ENCODE results near the gene CHTF8.

The CHTF8 gene

GRCh38 chr16:69111876-69112230 is 20.5 kb downstream of the CHTF8 start:
- H3K36me3 Mint-ChIP-seq (ENCODE audit: low read depth): peaks cover 23% of the 10 kb centered on the region
- no peak overlapping the region for H3K27ac Mint-ChIP-seq
- no peaks in the 10 kb centered on the region for H3K9me3 Mint-ChIP-seq
- peaks cover 10% of the 10 kb centered on the region for H3K4me1 Mint-ChIP-seq (ENCODE audit: low read depth)
- H3K27me3 Mint-ChIP-seq: peaks cover 12% of the 10 kb centered on the region
- H3K4me3 Mint-ChIP-seq: no peak overlapping the region

DNA sequence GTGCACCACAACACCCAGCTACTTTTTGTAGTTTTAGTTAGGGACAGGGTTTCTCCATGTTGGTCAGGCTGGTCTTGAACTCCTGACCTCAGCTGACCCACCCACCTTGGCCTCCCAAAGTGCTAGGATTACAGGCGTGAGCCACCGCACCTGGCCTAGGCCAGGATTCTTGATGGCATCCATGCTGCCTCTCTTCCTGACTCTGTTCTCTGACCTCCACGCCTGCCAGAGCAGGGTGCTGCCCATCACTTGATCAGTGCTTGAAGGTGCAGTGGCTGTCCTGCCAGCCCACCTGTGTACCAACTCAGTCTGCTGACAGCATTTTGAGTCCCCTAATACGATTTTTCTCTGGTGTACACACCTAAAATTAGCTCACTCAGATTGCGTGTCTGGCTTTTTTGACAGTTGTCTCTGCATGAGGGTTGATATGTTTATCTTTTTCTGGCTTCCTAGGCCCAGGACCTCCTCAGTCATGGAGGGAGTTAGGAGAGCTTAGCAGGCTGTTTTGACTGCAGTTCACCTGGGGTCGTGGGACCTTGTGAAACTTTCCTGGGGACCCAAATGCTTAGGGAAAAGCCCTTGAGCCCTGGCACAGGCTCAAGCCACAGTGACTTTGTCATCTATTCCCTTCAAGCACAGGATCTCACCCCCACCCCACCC is 21.0 kb downstream of the CHTF8 start:
- H3K9me3 Mint-ChIP-seq: no peaks in the 10 kb centered on the region
- H3K4me3 Mint-ChIP-seq: no peak overlapping the region
- peaks cover 12% of the 10 kb centered on the region for H3K4me1 Mint-ChIP-seq (ENCODE audit: low read depth)
- H3K36me3 Mint-ChIP-seq (ENCODE audit: low read depth): peaks cover 23% of the 10 kb centered on the region
- no peak overlapping the region for H3K27ac Mint-ChIP-seq
- H3K27me3 Mint-ChIP-seq: peaks cover 14% of the 10 kb centered on the region

DNA sequence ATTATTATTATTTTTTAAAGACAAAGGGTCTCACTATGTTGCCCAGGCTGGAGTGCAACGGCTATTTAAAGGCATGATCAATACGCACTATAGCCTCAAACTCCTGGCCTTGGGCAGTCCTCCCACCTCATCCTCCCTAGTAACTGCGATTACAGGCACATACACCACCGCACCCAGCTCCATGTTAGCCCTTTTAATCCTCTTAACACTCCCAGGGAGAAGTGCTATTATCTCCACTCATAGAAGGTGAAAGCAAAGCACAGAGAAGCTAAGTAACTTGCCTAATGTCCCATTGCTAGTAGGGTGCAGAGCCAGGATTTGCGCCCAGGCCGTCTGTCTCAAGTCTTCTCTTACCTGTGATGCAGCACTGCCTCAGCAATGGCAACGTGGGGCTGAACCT is 22.0 kb downstream of the CHTF8 start:
- peaks cover 17% of the 10 kb centered on the region for H3K4me1 Mint-ChIP-seq (ENCODE audit: low read depth)
- H3K36me3 Mint-ChIP-seq (ENCODE audit: low read depth): peaks cover 23% of the 10 kb centered on the region
- no peak overlapping the region for H3K27ac Mint-ChIP-seq
- H3K27me3 Mint-ChIP-seq: peaks cover 18% of the 10 kb centered on the region
- H3K4me3 Mint-ChIP-seq: no peak overlapping the region
- H3K9me3 Mint-ChIP-seq: no peaks in the 10 kb centered on the region

DNA sequence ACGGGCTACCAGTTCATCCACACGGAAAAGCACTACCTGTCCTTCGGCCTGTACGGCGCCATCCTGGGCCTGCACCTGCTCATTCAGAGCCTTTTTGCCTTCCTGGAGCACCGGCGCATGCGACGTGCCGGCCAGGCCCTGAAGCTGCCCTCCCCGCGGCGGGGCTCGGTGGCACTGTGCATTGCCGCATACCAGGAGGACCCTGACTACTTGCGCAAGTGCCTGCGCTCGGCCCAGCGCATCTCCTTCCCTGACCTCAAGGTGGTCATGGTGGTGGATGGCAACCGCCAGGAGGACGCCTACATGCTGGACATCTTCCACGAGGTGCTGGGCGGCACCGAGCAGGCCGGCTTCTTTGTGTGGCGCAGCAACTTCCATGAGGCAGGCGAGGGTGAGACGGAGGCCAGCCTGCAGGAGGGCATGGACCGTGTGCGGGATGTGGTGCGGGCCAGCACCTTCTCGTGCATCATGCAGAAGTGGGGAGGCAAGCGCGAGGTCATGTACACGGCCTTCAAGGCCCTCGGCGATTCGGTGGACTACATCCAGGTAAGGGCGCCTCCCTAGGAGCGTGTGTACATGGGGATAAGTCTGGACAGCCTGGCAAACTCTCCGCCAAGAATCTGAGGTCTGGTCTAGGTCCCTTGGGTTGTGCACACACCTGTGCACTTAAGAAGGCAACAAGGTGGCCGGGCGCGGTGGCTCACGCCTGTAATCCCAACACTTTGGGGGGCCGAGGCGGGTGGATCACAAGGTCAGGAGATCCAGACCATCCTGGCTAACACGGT is 22.7 kb downstream of the CHTF8 start:
- peaks cover 18% of the 10 kb centered on the region for H3K36me3 Mint-ChIP-seq (ENCODE audit: low read depth)
- H3K27me3 Mint-ChIP-seq: peaks cover 24% of the 10 kb centered on the region
- no peak overlapping the region for H3K27ac Mint-ChIP-seq
- H3K9me3 Mint-ChIP-seq: no peaks in the 10 kb centered on the region
- H3K4me3 Mint-ChIP-seq: no peak overlapping the region
- peaks cover 21% of the 10 kb centered on the region for H3K4me1 Mint-ChIP-seq (ENCODE audit: low read depth)

DNA sequence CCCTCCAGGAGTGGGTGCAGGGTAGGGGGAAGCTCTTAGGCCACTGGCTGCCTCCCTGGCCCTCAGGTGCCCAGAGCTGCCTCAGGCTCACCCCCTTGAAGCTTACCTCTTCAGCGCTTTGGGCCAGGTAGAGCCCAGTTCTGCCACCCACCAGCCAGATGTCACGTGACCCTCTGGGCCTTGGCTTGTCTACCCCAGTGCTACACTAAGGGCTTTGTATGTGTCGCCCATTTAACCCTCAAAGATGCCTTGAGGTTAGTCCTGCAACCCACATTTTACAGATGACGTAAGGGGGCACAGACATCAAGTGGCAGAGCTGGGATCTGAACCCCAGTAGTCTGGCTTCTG is 23.5 kb downstream of the CHTF8 start:
- H3K36me3 Mint-ChIP-seq (ENCODE audit: low read depth): peaks cover 16% of the 10 kb centered on the region
- H3K27me3 Mint-ChIP-seq: peaks cover 26% of the 10 kb centered on the region
- H3K9me3 Mint-ChIP-seq: no peaks in the 10 kb centered on the region
- H3K4me1 Mint-ChIP-seq (ENCODE audit: low read depth): peaks cover 23% of the 10 kb centered on the region
- H3K27ac Mint-ChIP-seq: no peak overlapping the region
- H3K4me3 Mint-ChIP-seq: no peak overlapping the region

GRCh38 chr16:69108064-69108904 is 24.1 kb downstream of the CHTF8 start:
- H3K27me3 Mint-ChIP-seq: peaks cover 26% of the 10 kb centered on the region

GRCh38 chr16:69107316-69107962 is 24.9 kb downstream of the CHTF8 start:
- Mint-ChIP-seq H3K9me3 (no peaks in the 10 kb centered on the region), H3K27me3 (peaks cover 32% of the 10 kb centered on the region), H3K4me1 (ENCODE audit: low read depth) (peaks cover 23% of the 10 kb centered on the region), H3K36me3 (ENCODE audit: low read depth) (peaks cover 12% of the 10 kb centered on the region), H3K27ac (no peak overlapping the region), H3K4me3 (peak overlapping the region; percentile 32)

More at GRCh38 chr16:69108064-69108904, 24.1 kb downstream of the CHTF8 start:
- Mint-ChIP-seq H3K4me3 (no peak overlapping the region), H3K36me3 (ENCODE audit: low read depth) (peaks cover 16% of the 10 kb centered on the region), H3K9me3 (no peaks in the 10 kb centered on the region), H3K4me1 (ENCODE audit: low read depth) (peaks cover 23% of the 10 kb centered on the region), H3K27ac (no peak overlapping the region)

DNA sequence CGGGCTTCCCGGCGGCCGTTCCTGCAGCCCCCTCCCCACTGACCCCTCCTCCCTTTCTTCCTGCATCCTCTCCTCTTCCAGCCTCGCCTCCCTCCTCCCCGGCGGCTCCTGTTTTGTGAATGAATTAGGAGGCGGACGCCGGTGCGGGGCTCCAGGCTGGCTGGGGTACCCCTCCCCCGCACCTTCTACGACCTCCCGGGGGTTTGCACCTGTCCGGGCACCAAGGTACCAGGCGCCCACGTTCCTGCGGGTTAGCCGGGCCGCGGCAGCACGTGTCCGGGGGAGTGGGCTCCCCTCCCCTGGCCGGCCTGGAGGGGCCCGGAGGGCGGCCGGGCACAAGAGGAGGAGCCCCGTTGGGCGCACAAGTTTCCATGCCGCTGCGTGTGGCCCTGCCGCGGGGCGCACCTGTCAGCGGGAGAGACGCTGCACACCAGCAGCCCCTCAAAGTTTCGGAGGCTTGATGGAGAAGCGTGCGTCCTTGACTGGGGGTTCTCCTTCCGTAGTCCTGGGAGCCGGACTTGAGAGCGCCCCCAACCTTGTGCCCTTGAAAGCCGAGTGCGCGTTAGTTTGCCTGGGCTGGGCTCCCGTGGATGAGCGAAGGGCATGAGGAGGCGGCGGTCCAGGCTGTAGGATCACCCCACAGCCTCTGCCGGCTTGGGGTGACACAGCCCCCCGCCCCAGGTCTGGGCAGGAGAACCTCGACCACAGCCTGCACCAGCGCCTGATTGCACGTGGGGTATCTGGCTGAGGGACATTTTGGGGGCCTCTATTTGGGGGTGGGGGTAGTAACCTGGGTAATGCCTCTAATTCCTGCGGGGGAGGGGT is 25.7 kb downstream of the CHTF8 start:
- H3K27ac Mint-ChIP-seq: no peak overlapping the region
- H3K4me3 Mint-ChIP-seq: peak overlapping the region; percentile 32
- peaks cover 32% of the 10 kb centered on the region for H3K27me3 Mint-ChIP-seq
- no peaks in the 10 kb centered on the region for H3K9me3 Mint-ChIP-seq
- H3K4me1 Mint-ChIP-seq (ENCODE audit: low read depth): peaks cover 23% of the 10 kb centered on the region
- H3K36me3 Mint-ChIP-seq (ENCODE audit: low read depth): peaks cover 12% of the 10 kb centered on the region

- no peaks in the 10 kb centered on the region for H3K9me3 Mint-ChIP-seq
- peak within 1 kb of the TSS; percentile 76 for H3K4me3 Mint-ChIP-seq
- peaks cover 32% of the 10 kb centered on the region for H3K27me3 Mint-ChIP-seq
- peaks cover 23% of the 10 kb centered on the region for H3K4me1 Mint-ChIP-seq (ENCODE audit: low read depth)
- H3K36me3 Mint-ChIP-seq (ENCODE audit: low read depth): peaks cover 12% of the 10 kb centered on the region
- no peak within 1 kb of the TSS for H3K27ac Mint-ChIP-seq
These were observed 26.7 kb downstream of the CHTF8 start, which contains the start of gene HAS3 for GRCh38 chr16:69105501-69106361. Gene HAS3 (plus strand): TSS chr16:69105653. CDS start chr16:69109396, 3,743 bp downstream.

DNA sequence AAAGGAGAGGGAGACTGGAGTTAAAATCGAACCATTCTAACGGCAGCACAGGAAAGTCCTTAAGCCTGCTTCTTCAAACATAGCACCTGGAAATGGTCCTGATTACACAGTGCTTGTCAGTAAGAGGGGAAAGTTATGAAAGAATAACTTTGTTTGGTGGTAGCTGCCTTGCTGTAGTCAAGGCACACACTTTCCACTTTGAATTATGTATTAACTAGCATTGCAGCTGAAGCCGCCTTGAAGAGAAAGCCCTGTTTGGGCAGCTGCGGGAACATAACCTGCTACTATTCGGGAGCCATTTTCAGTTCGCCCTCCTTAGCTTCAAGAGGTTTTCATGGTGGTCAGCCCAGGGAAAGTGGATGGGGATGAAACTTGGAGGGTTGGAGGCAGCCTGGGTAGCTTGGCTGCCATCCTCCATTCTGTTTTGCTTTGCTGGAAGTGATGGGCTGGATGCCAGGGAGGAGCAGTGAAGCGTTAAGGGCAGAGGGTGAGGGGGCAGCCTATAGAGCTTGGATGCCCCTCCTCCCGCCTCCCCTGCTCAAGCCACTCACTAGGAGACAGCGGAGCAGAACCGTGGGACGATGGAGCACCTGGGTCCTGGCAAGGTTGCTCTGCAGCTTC is 32.2 kb downstream of the CHTF8 start:
- Mint-ChIP-seq H3K27ac (no peak overlapping the region), H3K9me3 (no peaks in the 10 kb centered on the region), H3K27me3 (peaks cover 12% of the 10 kb centered on the region), H3K4me3 (no peak overlapping the region), H3K4me1 (ENCODE audit: low read depth) (peaks cover 4% of the 10 kb centered on the region), H3K36me3 (ENCODE audit: low read depth) (no peaks in the 10 kb centered on the region)

DNA sequence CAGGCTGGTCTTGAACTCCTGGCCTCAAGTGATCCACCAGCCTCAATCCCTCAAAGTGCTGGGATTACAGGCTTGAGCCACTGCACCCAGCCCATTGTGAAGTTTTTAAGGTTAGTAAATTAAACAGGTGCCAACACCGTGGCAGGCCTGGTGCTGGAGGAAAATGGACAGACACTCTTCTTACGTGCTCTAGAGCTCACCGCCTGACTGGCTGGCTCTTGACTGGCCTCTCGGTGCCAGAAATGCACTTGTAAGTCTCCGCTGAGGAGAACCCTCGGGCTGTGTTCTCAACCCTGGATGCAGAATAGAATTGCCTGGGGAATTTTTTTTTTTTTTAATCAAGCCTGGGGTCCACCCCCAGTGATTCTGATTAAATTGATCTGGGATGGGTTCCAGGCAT is 37.2 kb downstream of the CHTF8 start:
- Mint-ChIP-seq H3K27ac (no peak overlapping the region), H3K27me3 (no peaks in the 10 kb centered on the region), H3K4me1 (ENCODE audit: low read depth) (no peaks in the 10 kb centered on the region), H3K4me3 (no peak overlapping the region), H3K36me3 (ENCODE audit: low read depth) (no peaks in the 10 kb centered on the region), H3K9me3 (no peaks in the 10 kb centered on the region)

DNA sequence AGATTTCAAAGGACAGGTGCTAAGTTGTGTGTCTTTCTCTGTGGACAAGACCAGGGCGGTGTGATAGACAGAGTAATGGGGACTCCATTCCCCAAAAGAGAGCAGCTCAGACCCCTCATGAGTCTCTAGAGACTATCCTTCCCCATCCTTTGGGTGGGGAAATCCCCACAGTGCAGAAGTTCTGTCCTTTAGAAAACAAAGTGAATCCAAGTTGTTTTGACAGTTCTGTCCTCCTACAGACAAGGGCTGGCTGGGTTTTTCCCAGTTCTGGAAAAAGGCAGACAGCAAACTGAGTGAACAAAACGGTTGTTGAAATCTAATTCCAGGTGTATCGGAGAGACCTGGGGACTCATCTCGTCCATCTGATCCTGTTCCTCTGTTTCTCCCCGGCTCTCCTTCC is 37.9 kb downstream of the CHTF8 start:
- no peak overlapping the region for H3K4me3 Mint-ChIP-seq
- H3K27ac Mint-ChIP-seq: no peak overlapping the region
- H3K27me3 Mint-ChIP-seq: no peaks in the 10 kb centered on the region
- no peaks in the 10 kb centered on the region for H3K9me3 Mint-ChIP-seq
- H3K36me3 Mint-ChIP-seq (ENCODE audit: low read depth): no peaks in the 10 kb centered on the region
- H3K4me1 Mint-ChIP-seq (ENCODE audit: low read depth): peaks cover 2% of the 10 kb centered on the region

DNA sequence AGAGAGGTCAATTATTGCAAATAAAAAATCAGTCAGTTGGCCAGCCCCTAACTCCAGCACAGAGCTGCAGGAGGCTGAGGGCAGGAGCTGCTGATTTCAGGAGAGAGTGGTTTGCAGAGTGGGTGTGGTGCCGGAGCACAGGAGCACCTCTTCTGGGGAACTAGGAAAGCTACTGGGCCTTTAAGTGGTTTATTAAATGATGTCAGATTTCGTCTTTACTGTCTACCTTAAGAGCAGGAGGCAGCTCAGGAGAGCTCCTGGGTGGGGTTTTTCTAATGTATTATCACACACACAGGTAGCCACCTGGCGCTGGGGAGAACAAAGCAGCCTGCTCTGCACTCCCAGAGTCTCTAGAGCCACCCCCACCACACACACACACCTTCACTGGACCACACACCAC is 38.4 kb downstream of the CHTF8 start:
- Mint-ChIP-seq H3K27ac (no peak overlapping the region), H3K9me3 (no peaks in the 10 kb centered on the region), H3K4me1 (ENCODE audit: low read depth) (peaks cover 7% of the 10 kb centered on the region), H3K27me3 (no peaks in the 10 kb centered on the region), H3K36me3 (ENCODE audit: low read depth) (no peaks in the 10 kb centered on the region), H3K4me3 (no peak overlapping the region)

All from stimulated activated naive CD8-positive, alpha-beta T cell treated with anti-CD3 and anti-CD28 coated beads, Interleukin-15, Interleukin-2, amounts not matched to agents 100 ng/mL and 50 ng/mL, for 24 hours (primary cell).